ENCODE data around the gene S100G.

The S100G gene

GRCh38 chrX:16643176-16643575 is 6.8 kb upstream of the S100G start:
- Histone ChIP-seq H3K79me2 (ENCODE audit: low read length) (no peaks in the 10 kb centered on the region), H3K36me3 (replicated peaks; ENCODE audit: low read depth, low read length) (no peaks in the 10 kb centered on the region), H3K4me1 (ENCODE audit: low read length) (no peaks in the 10 kb centered on the region), H3K9me3 (ENCODE audit: insufficient read depth, low read length) (no peaks in the 10 kb centered on the region), H3K27me3 (ENCODE audit: low read depth, low read length) (no peaks in the 10 kb centered on the region), H2AFZ (ENCODE audit: low read depth, low read length) (no peak overlapping the region), H3K27ac (ENCODE audit: low read length) (no peak overlapping the region), H3K4me2 (ENCODE audit: low read length) (no peak overlapping the region), H3K9ac (ENCODE audit: low read length) (no peak overlapping the region), H4K20me1 (ENCODE audit: insufficient read depth, low read length) (no peaks in the 10 kb centered on the region), H3K4me3 (ENCODE audit: low read length) (no peak overlapping the region)
- TF ChIP-seq EZH2phosphoT487 (IDR thresholded peaks at IDR 0.05; ENCODE audit: low read depth), result no peak
- no peak for TF ChIP-seq CTCF (IDR thresholded peaks at IDR 0.05; ENCODE audit: low read depth, low read length)

- H3K9me3 ChIP-seq (ENCODE audit: insufficient read depth, low read length), result no peaks in the 10 kb centered on the region
- no peaks in the 10 kb centered on the region for H4K20me1 ChIP-seq (ENCODE audit: insufficient read depth, low read length)
- H2AFZ ChIP-seq (ENCODE audit: low read depth, low read length), result no peak overlapping the region
- no peak overlapping the region for H3K4me3 ChIP-seq (ENCODE audit: low read length)
- no peaks in the 10 kb centered on the region for H3K79me2 ChIP-seq (ENCODE audit: low read length)
- no peaks in the 10 kb centered on the region for H3K36me3 ChIP-seq (replicated peaks; ENCODE audit: low read depth, low read length)
- no peak overlapping the region for H3K4me2 ChIP-seq (ENCODE audit: low read length)
- H3K27me3 ChIP-seq (ENCODE audit: low read depth, low read length), result no peaks in the 10 kb centered on the region
- H3K9ac ChIP-seq (ENCODE audit: low read length), result no peak overlapping the region
- no peaks in the 10 kb centered on the region for H3K4me1 ChIP-seq (ENCODE audit: low read length)
- TF ChIP-seq CTCF (IDR thresholded peaks at IDR 0.05; ENCODE audit: low read depth, low read length) (no peak), EZH2phosphoT487 (IDR thresholded peaks at IDR 0.05; ENCODE audit: low read depth) (no peak)
- H3K27ac ChIP-seq (ENCODE audit: low read length), result no peak overlapping the region
Observed at GRCh38 chrX:16646366-16647138, 3.4 kb upstream of the S100G start.

DNA sequence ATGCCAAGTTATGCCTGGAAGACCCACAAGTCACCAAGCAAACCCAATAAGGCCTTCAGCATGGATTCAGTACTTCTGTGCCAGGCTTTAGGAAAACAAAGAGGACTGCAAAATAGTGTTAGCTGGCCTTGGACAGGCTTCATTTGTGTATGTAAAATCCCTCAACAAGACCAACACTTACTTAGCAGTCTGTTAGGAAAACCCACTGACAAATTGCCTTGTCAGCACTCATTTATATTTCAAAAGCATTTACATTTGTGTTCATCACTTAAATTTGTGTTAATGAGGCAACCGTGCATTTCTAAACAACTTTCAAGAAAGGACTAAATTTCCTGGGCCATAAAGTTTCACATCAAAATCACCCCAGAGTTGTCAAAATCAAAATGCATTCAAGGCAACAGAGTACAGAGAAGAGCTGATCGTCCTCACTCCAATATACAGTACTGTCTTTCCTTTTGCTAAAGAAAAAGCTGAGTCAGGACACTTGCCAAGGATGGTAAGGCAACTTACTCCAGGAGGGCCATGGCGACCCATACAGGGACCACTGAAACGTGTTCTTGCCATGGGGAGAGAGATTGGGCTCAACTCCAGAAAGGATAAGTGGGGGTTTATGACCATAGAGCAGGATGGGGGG is 1.6 kb downstream of the S100G start:
- H3K4me2 ChIP-seq (ENCODE audit: low read length), result no peak overlapping the region
- H3K36me3 ChIP-seq (replicated peaks; ENCODE audit: low read depth, low read length), result no peaks in the 10 kb centered on the region
- no peak overlapping the region for H3K9ac ChIP-seq (ENCODE audit: low read length)
- H3K27me3 ChIP-seq (ENCODE audit: low read depth, low read length), result no peaks in the 10 kb centered on the region
- H3K9me3 ChIP-seq (ENCODE audit: insufficient read depth, low read length), result no peaks in the 10 kb centered on the region
- H3K4me3 ChIP-seq (ENCODE audit: low read length), result no peak overlapping the region
- no peak overlapping the region for H3K27ac ChIP-seq (ENCODE audit: low read length)
- no peak overlapping the region for H2AFZ ChIP-seq (ENCODE audit: low read depth, low read length)
- no peaks in the 10 kb centered on the region for H3K79me2 ChIP-seq (ENCODE audit: low read length)
- no peaks in the 10 kb centered on the region for H4K20me1 ChIP-seq (ENCODE audit: insufficient read depth, low read length)
- H3K4me1 ChIP-seq (ENCODE audit: low read length), result no peaks in the 10 kb centered on the region
- no peak for TF ChIP-seq EZH2phosphoT487 (IDR thresholded peaks at IDR 0.05; ENCODE audit: low read depth)
- TF ChIP-seq CTCF (IDR thresholded peaks at IDR 0.05; ENCODE audit: low read depth, low read length), result no peak

DNA sequence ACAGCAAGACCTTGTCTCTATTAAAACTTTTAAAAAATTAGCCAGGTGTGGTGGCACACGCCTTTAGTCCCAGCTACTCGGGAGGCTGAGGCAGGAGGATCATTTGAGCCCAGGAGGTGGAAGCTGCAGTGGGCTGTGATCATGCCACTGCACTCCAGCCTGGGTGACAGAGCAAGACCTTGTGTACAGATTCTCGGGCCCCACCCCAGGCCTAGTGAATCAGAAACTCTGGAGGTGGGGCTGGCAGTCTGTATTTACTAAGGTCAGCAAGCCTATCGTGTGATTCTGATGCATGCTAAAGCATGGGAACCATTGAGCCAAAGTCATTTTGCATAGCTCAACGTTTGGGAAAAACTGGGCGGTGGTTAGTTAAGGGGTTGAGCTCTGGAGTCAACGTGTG is 3.5 kb downstream of the S100G start:
- Histone ChIP-seq H3K9me3 (ENCODE audit: insufficient read depth, low read length) (no peaks in the 10 kb centered on the region), H3K4me2 (ENCODE audit: low read length) (no peak overlapping the region), H3K79me2 (ENCODE audit: low read length) (no peaks in the 10 kb centered on the region), H2AFZ (ENCODE audit: low read depth, low read length) (no peak overlapping the region), H3K27ac (ENCODE audit: low read length) (no peak overlapping the region), H3K27me3 (ENCODE audit: low read depth, low read length) (no peaks in the 10 kb centered on the region), H3K9ac (ENCODE audit: low read length) (no peak overlapping the region), H3K36me3 (replicated peaks; ENCODE audit: low read depth, low read length) (no peaks in the 10 kb centered on the region), H3K4me3 (ENCODE audit: low read length) (no peak overlapping the region), H3K4me1 (ENCODE audit: low read length) (no peaks in the 10 kb centered on the region), H4K20me1 (ENCODE audit: insufficient read depth, low read length) (no peaks in the 10 kb centered on the region)
- TF ChIP-seq CTCF (IDR thresholded peaks at IDR 0.05; ENCODE audit: low read depth, low read length), result no peak
- TF ChIP-seq EZH2phosphoT487 (IDR thresholded peaks at IDR 0.05; ENCODE audit: low read depth), result no peak
